SK-N-SH treated with all-trans-retinoic acid at 6 μM for 48 hours (cell line): ENCODE data around the gene AVPR1B.
"Not testable (repeated sequence)": the region's sequence is repeated elsewhere in the genome, so short reads cannot be mapped to it uniquely, and the experiment has no call there.

Experiments
- ATAC-seq: fragments of 200-7000 bp; cut with Tn5 transposase; 3 replicates; pipeline ENCODE4 v1.9.1; 2020; ENCODE audit warnings: mild to moderate bottlenecking, moderate library complexity
- BACH2 ChIP-seq: fragments of 250-450 bp; sonication (Bioruptor Pico); IDR thresholded peaks from 2 replicates; pipeline ENCODE4 v1.9.0; 2021; ENCODE audit warnings: mild to moderate bottlenecking, borderline replicate concordance
- CREB5 ChIP-seq: fragments of 250-450 bp; sonication (Bioruptor Pico); IDR thresholded peaks from 2 replicates; pipeline ENCODE4 v1.5.1; 2020; ENCODE audit warnings: low read depth, mild to moderate bottlenecking, moderate library complexity
- CSDC2 ChIP-seq: fragments of 250-450 bp; sonication (Bioruptor Pico); IDR thresholded peaks from 2 replicates; pipeline ENCODE4 v1.5.0; 2020; ENCODE audit warnings: mild to moderate bottlenecking, moderate library complexity
- CSRNP3 ChIP-seq: fragments of 250-450 bp; sonication (Bioruptor Pico); IDR thresholded peaks from 2 replicates; pipeline ENCODE4 v1.5.1; 2021; ENCODE audit warnings: mild to moderate bottlenecking, moderate library complexity
- GLIS3 ChIP-seq: fragments of 250-450 bp; sonication (Bioruptor Pico); IDR thresholded peaks from 2 replicates; pipeline ENCODE4 v1.5.0; 2020; ENCODE audit warnings: mild to moderate bottlenecking, moderate library complexity
- OSR1 ChIP-seq: fragments of 250-450 bp; sonication (Bioruptor Pico); IDR thresholded peaks from 2 replicates; pipeline ENCODE4 v1.8.0; 2022; ENCODE audit warnings: moderate library complexity, mild to moderate bottlenecking, inconsistent platforms
- PATZ1 ChIP-seq: fragments of 250-450 bp; sonication (Bioruptor Pico); IDR thresholded peaks from 2 replicates; pipeline ENCODE4 v1.8.0; 2020; ENCODE audit warnings: mild to moderate bottlenecking, moderate library complexity, borderline replicate concordance
- PPARA ChIP-seq: fragments of 250-450 bp; sonication (Bioruptor Pico); IDR thresholded peaks from 2 replicates; pipeline ENCODE4 v1.5.0; 2020; ENCODE audit warnings: mild to moderate bottlenecking, borderline replicate concordance
- RARB ChIP-seq: fragments of 250-450 bp; sonication (Bioruptor Pico); IDR thresholded peaks from 2 replicates; pipeline ENCODE4 v1.8.0; 2021; ENCODE audit warnings: mild to moderate bottlenecking, moderate library complexity
- SNAI2 ChIP-seq: fragments of 250-450 bp; sonication (Bioruptor Pico); IDR thresholded peaks from 2 replicates; pipeline ENCODE4 v1.5.0; 2020; ENCODE audit warnings: mild to moderate bottlenecking, moderate library complexity
- TCF4 ChIP-seq: fragments of 250-450 bp; sonication (Bioruptor Pico); IDR thresholded peaks from 2 replicates; pipeline ENCODE4 v1.8.0; 2021; ENCODE audit warnings: mild to moderate bottlenecking, moderate library complexity, borderline replicate concordance
- TOX ChIP-seq: fragments of 250-450 bp; sonication (Bioruptor Pico); IDR thresholded peaks from 2 replicates; pipeline ENCODE4 v1.8.0; 2021; ENCODE audit warnings: mild to moderate bottlenecking, moderate library complexity, borderline replicate concordance
- TSHZ2 ChIP-seq: fragments of 250-450 bp; sonication (Bioruptor Pico); IDR thresholded peaks from 2 replicates; pipeline ENCODE4 v1.5.0; 2020; ENCODE audit warnings: mild to moderate bottlenecking, moderate library complexity
- ZC3H10 ChIP-seq: fragments of 250-450 bp; sonication (Bioruptor Pico); IDR thresholded peaks from 2 replicates; pipeline ENCODE4 v1.5.1; 2021; ENCODE audit warnings: mild to moderate bottlenecking, moderate library complexity
- ZFP3 ChIP-seq: fragments of 250-450 bp; sonication (Bioruptor Pico); IDR thresholded peaks from 2 replicates; pipeline ENCODE4 v1.5.0; 2020; ENCODE audit warnings: mild to moderate bottlenecking, moderate library complexity
- ZFP30 ChIP-seq: fragments of 450-650 bp; formaldehyde crosslinking; IDR thresholded peaks from 2 replicates; pipeline ENCODE4 v1.5.0; 2022; ENCODE audit warnings: mild to moderate bottlenecking, moderate library complexity
- ZNF565 ChIP-seq: fragments of 450-650 bp; formaldehyde crosslinking; conservative IDR thresholded peaks from 2 replicates; pipeline ENCODE4 v1.5.0; 2020; ENCODE audit warnings: low read depth, mild to moderate bottlenecking, moderate library complexity
- ZNF70 ChIP-seq: fragments of 450-650 bp; formaldehyde crosslinking; IDR thresholded peaks from 2 replicates; pipeline ENCODE4 v1.5.0; 2020; ENCODE audit warnings: mild to moderate bottlenecking, moderate library complexity
- ZNF8 ChIP-seq: fragments of 450-650 bp; formaldehyde crosslinking; IDR thresholded peaks from 2 replicates; pipeline ENCODE4 v1.5.0; 2020; ENCODE audit warnings: mild to moderate bottlenecking, moderate library complexity

The AVPR1B gene

GRCh38 chr1:206067486-206068227 is 49.5 kb downstream of the AVPR1B start (continued):
- no peak for TF ChIP-seq CSDC2

- TF ChIP-seq CSDC2, result no peak
- no peak for TF ChIP-seq GLIS3
- no peak for TF ChIP-seq ZC3H10 (CRISPR knock-in tag)
- no peak for TF ChIP-seq TOX (CRISPR knock-in tag)
- no peak for TF ChIP-seq RARB (CRISPR knock-in tag)
- no peak for TF ChIP-seq CSRNP3
- no peak for TF ChIP-seq BACH2 (CRISPR knock-in tag)
- no peak for TF ChIP-seq TSHZ2 (CRISPR knock-in tag)
- no peak for TF ChIP-seq TCF4 (CRISPR knock-in tag)
- no peak for TF ChIP-seq ZFP30 (CRISPR knock-in tag)
- no peak for TF ChIP-seq CREB5 (CRISPR knock-in tag)
- TF ChIP-seq PPARA, result no peak
- no peak for TF ChIP-seq OSR1
- no peak for TF ChIP-seq ZNF70
- no peak for TF ChIP-seq ZNF8 (CRISPR knock-in tag)
- TF ChIP-seq ZNF565 (CRISPR knock-in tag), result no peak
- TF ChIP-seq PATZ1 (CRISPR knock-in tag), result no peak
- no peak for TF ChIP-seq ZFP3 (CRISPR knock-in tag)
- ATAC-seq, result peak; percentile 31; the same call in 1 of the 3 replicates
Measured at GRCh38 chr1:206066479-206067171, 50.6 kb downstream of the AVPR1B start.

- no peak for ATAC-seq
- TF ChIP-seq ZNF70, result no peak
- TF ChIP-seq GLIS3, result no peak
- TF ChIP-seq BACH2 (CRISPR knock-in tag), result no peak
- TF ChIP-seq SNAI2, result no peak
Measured at GRCh38 chr1:206065547-206066145, 51.5 kb downstream of the AVPR1B start.

- not testable (repeated sequence) for ATAC-seq
Measured at GRCh38 chr1:206064501-206064900, 52.7 kb downstream of the AVPR1B start.

GRCh38 chr1:206064001-206064400 is 53.2 kb downstream of the AVPR1B start:
- ATAC-seq, result not testable (repeated sequence)
